Measurements from ENCODE around the gene OR8B8.

DNA sequence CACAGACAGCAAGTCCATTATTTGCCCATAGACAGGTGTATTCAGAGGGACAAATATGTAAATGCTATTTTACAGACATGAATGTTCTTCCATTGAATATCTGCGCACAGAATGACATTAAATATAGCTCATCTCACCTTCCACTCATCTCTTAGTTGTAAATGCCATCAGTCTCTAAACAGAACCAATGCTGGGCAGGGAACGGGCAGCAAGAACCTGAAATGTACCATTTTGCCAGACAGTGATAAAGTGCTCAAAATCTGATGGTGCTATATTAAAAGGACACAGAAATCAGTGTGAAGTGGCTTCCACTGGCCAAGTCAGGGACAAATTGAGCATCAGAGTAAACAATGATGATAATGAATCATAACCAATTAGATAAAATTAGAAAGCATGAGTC is 10.8 kb downstream of the OR8B8 start:
- no peak for TF ChIP-seq CTCF (IDR thresholded peaks at IDR 0.05)
- TF ChIP-seq EP300 (IDR thresholded peaks at IDR 0.05): no peak
- TF ChIP-seq POLR2A (IDR thresholded peaks at IDR 0.05): no peak
- no peak for TF ChIP-seq POLR2AphosphoS5 (IDR thresholded peaks at IDR 0.05)

All from stomach (tissue), 4 donors.